C4-2B (cell line): ENCODE data around the gene CLSTN1.
A peak's percentile ranks its signal among the peaks of the same experiment; 100 is the strongest.

Experiments
- H3K27ac ChIP-seq: fragments of 450-650 bp; 2 replicates; pipeline ENCODE4 v1.5.1; 2017
- ZFX ChIP-seq: fragments of 450-650 bp; IDR thresholded peaks from 2 replicates; pipeline ENCODE4 v1.6.1; 2017
- TF ChIP-seq, protein P1 (sequence below): fragments of 450-650 bp; conservative IDR thresholded peaks from 2 replicates; pipeline ENCODE4 v1.5.1; 2017; ENCODE audit warnings: mild to moderate bottlenecking

The CLSTN1 gene

DNA sequence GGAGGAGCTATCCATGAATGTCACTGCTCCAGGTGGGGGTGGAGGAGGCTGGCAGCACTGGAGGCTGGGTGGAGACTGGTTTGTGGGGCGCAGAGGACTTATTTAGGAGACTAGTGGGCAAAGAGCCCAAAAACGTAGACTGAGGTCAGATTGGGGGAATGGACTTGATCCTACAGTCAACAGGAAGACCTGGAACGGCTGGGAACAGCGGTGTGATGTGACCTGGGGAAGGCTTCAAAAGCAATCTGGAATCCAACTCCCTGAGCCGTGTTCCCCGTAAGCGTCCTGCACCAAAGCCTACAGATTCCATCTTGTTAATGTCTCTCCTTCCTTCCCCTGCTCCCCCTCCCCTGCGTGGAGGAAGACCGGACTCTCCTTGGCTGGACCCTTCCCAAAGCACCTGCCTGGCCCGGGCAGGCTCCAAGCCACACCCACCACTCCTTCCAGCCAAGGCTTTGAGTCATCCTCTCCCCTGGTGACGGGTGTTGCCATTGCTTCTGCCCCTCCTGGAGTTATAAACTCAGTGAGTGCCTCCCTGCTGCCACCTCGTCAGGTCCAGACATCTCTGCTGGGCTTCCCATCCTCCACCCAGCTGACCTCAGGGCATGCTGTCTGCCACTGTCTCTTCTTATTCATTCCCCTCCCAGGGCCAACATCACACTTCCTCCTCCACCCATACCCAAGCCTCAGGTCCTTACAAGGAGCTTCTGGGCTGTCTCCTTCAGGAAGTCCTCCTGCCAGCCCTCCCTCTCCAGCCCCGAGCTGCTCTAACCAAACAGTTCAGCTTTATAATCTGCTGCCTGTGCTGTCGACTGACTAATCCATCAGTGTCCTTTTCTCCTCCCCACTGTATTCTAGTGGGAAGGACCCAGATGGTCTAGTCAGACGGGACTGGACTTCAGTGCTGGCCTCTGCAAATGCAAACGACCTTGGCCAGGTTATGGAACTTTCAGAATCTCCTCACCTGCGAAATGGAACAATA lies 1.6 kb upstream of the CLSTN1 start:
- no peak for TF ChIP-seq ZFX
- TF ChIP-seq, protein P1, sequence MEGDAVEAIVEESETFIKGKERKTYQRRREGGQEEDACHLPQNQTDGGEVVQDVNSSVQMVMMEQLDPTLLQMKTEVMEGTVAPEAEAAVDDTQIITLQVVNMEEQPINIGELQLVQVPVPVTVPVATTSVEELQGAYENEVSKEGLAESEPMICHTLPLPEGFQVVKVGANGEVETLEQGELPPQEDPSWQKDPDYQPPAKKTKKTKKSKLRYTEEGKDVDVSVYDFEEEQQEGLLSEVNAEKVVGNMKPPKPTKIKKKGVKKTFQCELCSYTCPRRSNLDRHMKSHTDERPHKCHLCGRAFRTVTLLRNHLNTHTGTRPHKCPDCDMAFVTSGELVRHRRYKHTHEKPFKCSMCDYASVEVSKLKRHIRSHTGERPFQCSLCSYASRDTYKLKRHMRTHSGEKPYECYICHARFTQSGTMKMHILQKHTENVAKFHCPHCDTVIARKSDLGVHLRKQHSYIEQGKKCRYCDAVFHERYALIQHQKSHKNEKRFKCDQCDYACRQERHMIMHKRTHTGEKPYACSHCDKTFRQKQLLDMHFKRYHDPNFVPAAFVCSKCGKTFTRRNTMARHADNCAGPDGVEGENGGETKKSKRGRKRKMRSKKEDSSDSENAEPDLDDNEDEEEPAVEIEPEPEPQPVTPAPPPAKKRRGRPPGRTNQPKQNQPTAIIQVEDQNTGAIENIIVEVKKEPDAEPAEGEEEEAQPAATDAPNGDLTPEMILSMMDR = no peak
- peak overlapping the region; percentile 95 for H3K27ac ChIP-seq

DNA sequence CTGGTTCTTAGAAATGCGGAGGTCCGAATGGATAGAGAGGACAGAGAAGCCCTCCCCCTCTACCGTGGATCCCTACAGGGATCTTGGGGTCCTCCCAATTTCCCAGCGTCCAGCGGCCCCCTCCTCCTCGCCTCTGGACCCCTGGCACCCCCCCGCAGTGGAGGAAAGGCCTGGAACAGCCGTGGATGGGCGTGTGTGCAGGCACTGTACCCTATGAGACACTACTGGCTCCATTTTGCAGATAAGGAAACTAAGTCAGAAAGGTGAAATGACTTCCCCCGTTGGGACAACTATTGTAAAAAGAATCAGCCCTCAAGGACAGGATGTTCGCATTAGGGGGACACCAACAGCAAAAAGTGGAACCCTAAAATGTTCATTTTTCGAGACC lies 931 bp upstream of the CLSTN1 start:
- TF ChIP-seq ZFX = no peak
- TF ChIP-seq, protein P1 = no peak
- peak overlapping the region; percentile 95 for H3K27ac ChIP-seq

DNA sequence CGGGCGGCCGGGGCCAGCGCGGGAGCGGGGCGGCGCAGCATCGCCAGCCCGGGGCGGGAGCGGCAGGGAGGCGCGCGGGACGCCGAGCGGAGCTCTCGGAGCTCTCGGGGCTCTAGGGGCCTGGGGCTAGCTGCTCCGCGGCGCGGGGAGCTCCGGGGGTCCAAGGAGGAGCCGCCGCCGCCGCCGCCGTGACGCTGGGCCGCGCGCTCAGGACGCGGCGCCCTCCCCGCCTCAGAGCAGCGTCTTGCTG lies 147 bp downstream of the CLSTN1 start:
- TF ChIP-seq, protein P1 = no peak
- no peak for TF ChIP-seq ZFX
- H3K27ac ChIP-seq = peak overlapping the region; percentile 95

DNA sequence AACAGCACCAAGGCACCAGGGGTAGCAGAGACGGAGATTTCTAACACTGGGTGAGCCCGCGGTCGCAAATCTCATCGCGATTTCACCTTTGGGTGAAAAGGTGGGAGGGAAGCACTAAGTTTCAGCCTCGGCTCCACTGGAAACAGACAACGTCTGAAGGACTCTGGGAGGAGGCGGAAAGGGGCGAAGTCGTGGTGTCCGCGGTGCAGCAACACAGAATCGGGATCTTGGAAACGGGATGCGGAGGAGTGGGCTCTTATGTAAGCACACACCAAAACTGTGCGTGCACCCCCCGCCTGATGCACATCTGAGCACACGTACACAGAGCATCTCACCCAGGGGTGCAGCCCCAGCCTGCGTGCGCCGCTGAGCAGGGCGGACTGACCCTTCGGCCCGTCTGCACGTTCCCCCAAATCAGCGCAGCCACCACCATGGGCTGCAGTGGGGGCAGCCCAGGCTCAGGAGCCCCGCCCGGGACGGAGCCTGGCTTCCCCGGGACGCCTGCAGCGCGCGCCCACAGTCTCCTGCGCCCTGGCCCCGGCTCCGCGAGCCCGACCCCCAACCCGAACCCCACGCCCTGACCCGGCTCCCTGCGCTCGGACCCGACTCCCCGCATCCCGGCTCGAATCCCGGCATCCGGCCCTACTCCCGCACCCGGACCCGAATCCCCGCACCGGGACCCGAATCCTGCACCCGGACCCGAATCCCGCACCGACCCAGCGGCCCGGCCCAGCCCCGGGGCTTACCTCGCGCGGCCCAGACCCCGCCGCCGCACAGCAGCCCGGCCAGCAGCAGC lies 670 bp downstream of the CLSTN1 start:
- peak overlapping the region; percentile 95 for H3K27ac ChIP-seq
- no peak; the same call in 1 of the 2 replicates for TF ChIP-seq ZFX
- TF ChIP-seq, protein P1 = no peak

DNA sequence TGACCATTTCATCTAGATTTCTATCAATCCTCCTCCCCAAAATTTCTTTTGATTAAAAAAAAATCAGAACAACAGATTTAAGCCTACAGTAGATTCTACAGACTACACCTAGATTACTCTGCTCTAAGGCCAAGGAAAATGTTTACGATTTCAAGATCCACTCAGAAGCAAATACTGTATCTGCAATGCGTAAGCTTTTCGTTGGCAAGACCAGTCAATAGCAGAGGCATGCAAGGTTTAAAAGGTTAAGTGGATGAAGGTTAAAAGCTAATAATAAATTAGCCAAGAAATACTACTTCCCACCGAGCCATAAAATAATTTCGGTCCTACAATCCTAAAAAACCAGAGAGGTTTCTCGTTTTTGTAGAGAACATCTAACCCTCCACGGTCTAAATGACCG lies 1.3 kb downstream of the CLSTN1 start:
- peak overlapping the region; percentile 95 for H3K27ac ChIP-seq
- TF ChIP-seq ZFX = no peak
- TF ChIP-seq, protein P1 = no peak

DNA sequence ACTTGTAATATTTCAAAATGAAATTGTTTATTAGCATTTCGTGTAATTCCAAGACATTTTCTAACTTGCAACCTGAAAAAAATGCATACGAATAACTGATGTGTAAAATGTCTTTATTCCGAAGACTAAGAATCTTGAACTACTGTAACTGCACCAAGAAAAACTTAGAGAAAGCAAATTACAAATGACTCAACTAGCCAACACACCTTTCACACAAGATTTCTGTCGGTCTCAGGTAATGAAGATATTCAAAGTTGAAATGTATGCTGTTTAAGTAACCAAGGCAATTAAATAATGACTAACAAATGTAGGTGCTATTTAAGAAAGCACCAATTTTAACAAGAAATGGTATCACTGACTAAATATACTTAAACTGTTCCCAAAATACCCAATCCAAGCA lies 2.1 kb downstream of the CLSTN1 start:
- no peak for TF ChIP-seq ZFX
- TF ChIP-seq, protein P1 = no peak
- H3K27ac ChIP-seq = no peak overlapping the region

DNA sequence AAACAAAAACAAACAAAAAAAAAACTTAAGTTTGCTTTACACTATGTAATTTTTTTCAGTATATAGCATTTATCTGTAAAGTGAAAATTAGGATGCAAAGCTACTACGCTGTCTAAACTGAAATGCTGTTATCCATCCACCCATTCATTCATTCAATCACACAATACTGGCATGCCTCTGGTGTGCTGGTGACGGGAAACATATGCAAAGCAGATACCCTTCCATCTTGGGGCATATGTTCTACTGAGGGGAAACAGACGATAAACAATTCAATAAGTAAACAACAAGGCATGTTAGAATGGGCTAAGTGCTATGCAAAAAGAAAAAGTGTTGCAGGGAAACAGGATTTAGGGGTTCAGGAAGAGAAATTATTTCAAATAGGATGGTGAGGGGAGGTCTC lies 3.2 kb downstream of the CLSTN1 start:
- H3K27ac ChIP-seq = no peak overlapping the region
- TF ChIP-seq, protein P1 = no peak
- TF ChIP-seq ZFX = no peak
